Measurements from ENCODE around the gene RIPK4. TPM values are rescaled to one million over a fixed set of nuclear protein-coding genes. Genes with fewer than 3 reads are reported as not detected.

RIPK4 gene
- total and polyA plus RNA-seq, 2 experiments from 2014 or later: 0.46 to 0.54 TPM

GRCh38 chr21:41754479-41754891 lies 12.4 kb downstream of the RIPK4 start:
- in situ Hi-C loops (cut with MboI): no loop called here
- no peak for TF ChIP-seq EZH2phosphoT487 (IDR thresholded peaks at IDR 0.05; ENCODE audit: insufficient read depth, low read depth)
- TF ChIP-seq EZH2 (IDR thresholded peaks at IDR 0.05; ENCODE audit: insufficient read depth, poor library complexity, severe bottlenecking): no peak
- Histone ChIP-seq H3K9me3 (ENCODE audit: low read depth) (no peaks in the 10 kb centered on the region), H3K79me2 (ENCODE audit: insufficient read depth) (no peaks in the 10 kb centered on the region), H2AFZ (no peak overlapping the region), H3K27ac (no peak overlapping the region), H3K9ac (no peak overlapping the region), H4K20me1 (ENCODE audit: insufficient read depth) (no peaks in the 10 kb centered on the region), H3K9me2 (ENCODE audit: insufficient read depth) (no peaks in the 10 kb centered on the region), H3K4me2 (ENCODE audit: unreplicated experiment) (no peak overlapping the region), H3K27me3 (replicated peaks; ENCODE audit: insufficient read depth) (no peaks in the 10 kb centered on the region), H3K4me3 (no peak overlapping the region), H3F3A (ENCODE audit: insufficient read depth) (no peaks in the 10 kb centered on the region), H3K4me1 (ENCODE audit: insufficient read depth) (peaks cover 38% of the 10 kb centered on the region), H3K36me3 (ENCODE audit: low read depth) (no peaks in the 10 kb centered on the region)
- no peak for DNase-seq
- WGBS, 2 experiments (ENCODE audit: low coverage in 1 of 2, low lambda C conversion rate in 2 of 2, missing lambda C conversion rate in 2 of 2): 71 to 90% methylated on average over 4 to 10 of the region's 10 CpGs

GRCh38 chr21:41753006-41753898 lies 13.6 kb downstream of the RIPK4 start:
- Histone ChIP-seq H3K9me3 (ENCODE audit: low read depth) (no peaks in the 10 kb centered on the region), H3K9ac (no peak overlapping the region), H3K9me2 (ENCODE audit: insufficient read depth) (no peaks in the 10 kb centered on the region), H3K27ac (no peak overlapping the region), H3F3A (ENCODE audit: insufficient read depth) (no peaks in the 10 kb centered on the region), H3K4me3 (no peak overlapping the region), H3K27me3 (replicated peaks; ENCODE audit: insufficient read depth) (no peaks in the 10 kb centered on the region), H4K20me1 (ENCODE audit: insufficient read depth) (no peaks in the 10 kb centered on the region), H2AFZ (no peak overlapping the region), H3K4me2 (ENCODE audit: unreplicated experiment) (peak overlapping the region; percentile 48), H3K36me3 (ENCODE audit: low read depth) (no peaks in the 10 kb centered on the region), H3K79me2 (ENCODE audit: insufficient read depth) (no peaks in the 10 kb centered on the region), H3K4me1 (ENCODE audit: insufficient read depth) (peaks cover 38% of the 10 kb centered on the region)
- no peak for DNase-seq
- TF ChIP-seq EZH2phosphoT487 (IDR thresholded peaks at IDR 0.05; ENCODE audit: insufficient read depth, low read depth) (no peak), EZH2 (IDR thresholded peaks at IDR 0.05; ENCODE audit: insufficient read depth, poor library complexity, severe bottlenecking) (no peak)
- in situ Hi-C loops (cut with MboI): no loop called here
- 93% methylated on average over 16 of the region's 16 CpGs for WGBS, 2 experiments (ENCODE audit: low coverage in 1 of 2, low lambda C conversion rate in 2 of 2, missing lambda C conversion rate in 2 of 2)

GRCh38 chr21:41752231-41752681 lies 14.6 kb downstream of the RIPK4 start:
- H3K27ac ChIP-seq: 0 out of 2 replicates have a peak overlapping the region, but pooled peaks have one; percentile 11
- no peaks in the 10 kb centered on the region for H3K36me3 ChIP-seq (ENCODE audit: low read depth)
- H3K4me3 ChIP-seq: no peak overlapping the region
- WGBS, 2 experiments (ENCODE audit: low coverage in 1 of 2, low lambda C conversion rate in 2 of 2, missing lambda C conversion rate in 2 of 2): 9 to 12% methylated on average over 12 to 13 of the region's 13 CpGs
- H3K9me3 ChIP-seq (ENCODE audit: low read depth): no peaks in the 10 kb centered on the region
- H3F3A ChIP-seq (ENCODE audit: insufficient read depth): no peaks in the 10 kb centered on the region
- DNase-seq: peak; percentile 91
- TF ChIP-seq EZH2 (IDR thresholded peaks at IDR 0.05; ENCODE audit: insufficient read depth, poor library complexity, severe bottlenecking) (no peak), EZH2phosphoT487 (IDR thresholded peaks at IDR 0.05; ENCODE audit: insufficient read depth, low read depth) (0 out of 2 replicates have a peak, but pooled peaks have one; percentile 33)
- H2AFZ ChIP-seq: no peak overlapping the region
- H3K27me3 ChIP-seq (replicated peaks; ENCODE audit: insufficient read depth): no peaks in the 10 kb centered on the region
- H3K4me2 ChIP-seq (ENCODE audit: unreplicated experiment): peak overlapping the region; percentile 48
- H3K79me2 ChIP-seq (ENCODE audit: insufficient read depth): no peaks in the 10 kb centered on the region
- in situ Hi-C loops (cut with MboI): no loop called here
- no peaks in the 10 kb centered on the region for H4K20me1 ChIP-seq (ENCODE audit: insufficient read depth)
- H3K9me2 ChIP-seq (ENCODE audit: insufficient read depth): no peaks in the 10 kb centered on the region
- peak overlapping the region; percentile 27; the same call in 1 of the 2 replicates for H3K9ac ChIP-seq
- H3K4me1 ChIP-seq (ENCODE audit: insufficient read depth): peaks cover 38% of the 10 kb centered on the region

- TF ChIP-seq EZH2 (IDR thresholded peaks at IDR 0.05; ENCODE audit: insufficient read depth, poor library complexity, severe bottlenecking) (no peak), EZH2phosphoT487 (IDR thresholded peaks at IDR 0.05; ENCODE audit: insufficient read depth, low read depth) (no peak)
- no peak overlapping the region for H2AFZ ChIP-seq
- no peaks in the 10 kb centered on the region for H3K27me3 ChIP-seq (replicated peaks; ENCODE audit: insufficient read depth)
- no peaks in the 10 kb centered on the region for H3K9me2 ChIP-seq (ENCODE audit: insufficient read depth)
- no peaks in the 10 kb centered on the region for H3K79me2 ChIP-seq (ENCODE audit: insufficient read depth)
- H4K20me1 ChIP-seq (ENCODE audit: insufficient read depth): no peaks in the 10 kb centered on the region
- peak overlapping the region; percentile 48 for H3K4me2 ChIP-seq (ENCODE audit: unreplicated experiment)
- 0 out of 2 replicates have a peak overlapping the region, but pooled peaks have one; percentile 12 for H3K9ac ChIP-seq
- WGBS, 2 experiments (ENCODE audit: low coverage in 1 of 2, low lambda C conversion rate in 2 of 2, missing lambda C conversion rate in 2 of 2): 82 to 83% methylated on average over 12 of the region's 12 CpGs
- H3K4me1 ChIP-seq (ENCODE audit: insufficient read depth): peaks cover 38% of the 10 kb centered on the region
- no peaks in the 10 kb centered on the region for H3F3A ChIP-seq (ENCODE audit: insufficient read depth)
- in situ Hi-C loops (cut with MboI): no loop called here
- peak overlapping the region; percentile 31 for H3K27ac ChIP-seq
- H3K36me3 ChIP-seq (ENCODE audit: low read depth): no peaks in the 10 kb centered on the region
- no peaks in the 10 kb centered on the region for H3K9me3 ChIP-seq (ENCODE audit: low read depth)
- no peak for DNase-seq
- H3K4me3 ChIP-seq: no peak overlapping the region
These were observed 15.2 kb downstream of the RIPK4 start for GRCh38 chr21:41751611-41752011.
